WTC11 (cell line): ENCODE data around the gene PAF1.

Experiments
- CTCF ChIP-seq: fragments of 200-600 bp; IDR thresholded peaks from 2 replicates; pipeline ENCODE4 v1.8.0; 2022; ENCODE audit warnings: antibody characterized with exemption
- ELF4 ChIP-seq: sonication (generic); formaldehyde crosslinking; IDR thresholded peaks from 2 replicates; pipeline ENCODE4 v1.8.1; 2022; ENCODE audit warnings: low read depth, mild to moderate bottlenecking, moderate library complexity, missing genetic modification reagents
- FOXP1 ChIP-seq: sonication (generic); formaldehyde crosslinking; IDR thresholded peaks from 2 replicates; pipeline ENCODE4 v1.8.0; 2022; ENCODE audit warnings: missing genetic modification reagents, mild to moderate bottlenecking, moderate library complexity, borderline replicate concordance
- IRF1 ChIP-seq: sonication (generic); formaldehyde crosslinking; IDR thresholded peaks from 2 replicates; pipeline ENCODE4 v1.8.0; 2023; ENCODE audit warnings: missing genetic modification reagents
- MAX ChIP-seq: sonication (generic); formaldehyde crosslinking; IDR thresholded peaks from 2 replicates; pipeline ENCODE4 v1.8.0; 2022; ENCODE audit warnings: mild to moderate bottlenecking, missing genetic modification reagents
- NFATC4 ChIP-seq: fragments of 250-450 bp; sonication (Bioruptor Pico); IDR thresholded peaks from 2 replicates; pipeline ENCODE4 v1.9.0; 2021; ENCODE audit warnings: mild to moderate bottlenecking
- NFYB ChIP-seq: sonication (generic); formaldehyde crosslinking; conservative IDR thresholded peaks from 2 replicates; pipeline ENCODE4 v1.8.0; 2022; ENCODE audit warnings: low read depth, missing genetic modification reagents
- TEAD1 ChIP-seq: sonication (generic); formaldehyde crosslinking; IDR thresholded peaks from 2 replicates; pipeline ENCODE4 v1.8.0; 2022; ENCODE audit warnings: mild to moderate bottlenecking, missing genetic modification reagents
- USF2 ChIP-seq: sonication (generic); formaldehyde crosslinking; IDR thresholded peaks from 2 replicates; pipeline ENCODE4 v1.8.1; 2023; ENCODE audit warnings: mild to moderate bottlenecking, missing genetic modification reagents, moderate library complexity
- ZBTB21 ChIP-seq: sonication (generic); formaldehyde crosslinking; IDR thresholded peaks from 2 replicates; pipeline ENCODE4 v1.8.1; 2023; ENCODE audit warnings: mild to moderate bottlenecking, missing genetic modification reagents, borderline replicate concordance
- ZNF138 ChIP-seq: sonication (generic); formaldehyde crosslinking; conservative IDR thresholded peaks from 2 replicates; pipeline ENCODE4 v1.8.1; 2022; ENCODE audit warnings: mild to moderate bottlenecking, moderate library complexity, missing genetic modification reagents

- TF ChIP-seq CTCF (no peak), ELF4 (CRISPR knock-in tag) (no peak), MAX (CRISPR knock-in tag) (no peak), ZBTB21 (CRISPR knock-in tag) (no peak), NFATC4 (CRISPR knock-in tag) (no peak), TEAD1 (CRISPR knock-in tag) (no peak), NFYB (no peak), ZNF138 (no peak), FOXP1 (no peak), IRF1 (CRISPR knock-in tag) (no peak), USF2 (CRISPR knock-in tag) (no peak)
These were observed 7.7 kb downstream of the PAF1 start for GRCh38 chr19:39382991-39383828.
